Thoracic aorta (tissue), 2 donors: ENCODE data around the gene SLC28A1. TPM values are rescaled to one million over a fixed set of nuclear protein-coding genes. Genes with fewer than 3 reads are reported as not detected.
A peak's percentile ranks its signal among the peaks of the same experiment; 100 is the strongest.

ENCODE experiments used
- ATAC-seq: fragments of 150-250 bp; one replicate; pipeline ENCODE4 v1.8.0; 2017; ENCODE audit warnings: low read depth; ENCODE audit not compliant: insufficient number of reproducible peaks, low FRiP score
- DNase-seq: peaks from one replicate; pipeline ENCODE4 v3.0.0-alpha.2; 2020; ENCODE audit warnings: low spot score
- H3K27ac ChIP-seq, 2 donors: fragments of 200-600 bp; sonication (generic); 1 replicate in 1 of 2; 2 replicates in 1 of 2; pipeline ENCODE4 v1.5.1; 2016; ENCODE audit warnings: mild to moderate bottlenecking in 2 of 2, moderate library complexity in 2 of 2
- H3K27me3 ChIP-seq: fragments of 200-600 bp; sonication (generic); replicated peaks from 2 replicates; pipeline ENCODE4 v1.6.0; 2016; ENCODE audit warnings: mild to moderate bottlenecking; ENCODE audit not compliant: insufficient read depth
- H3K36me3 ChIP-seq: fragments of 200-600 bp; sonication (generic); one replicate; pipeline ENCODE4 v1.5.1; 2016
- H3K4me1 ChIP-seq, 2 donors: fragments of 200-600 bp; sonication (generic); 1 replicate in 1 of 2; 2 replicates in 1 of 2; pipeline versions ENCODE4 v1.5.1 to v1.6.0; 2016; ENCODE audit warnings: low read depth in 2 of 2, mild to moderate bottlenecking in 1 of 2; ENCODE audit not compliant: control insufficient read depth in 1 of 2
- H3K4me3 ChIP-seq: fragments of 200-600 bp; sonication (generic); 2 replicates; pipeline ENCODE4 v1.5.1; 2016; ENCODE audit warnings: mild to moderate bottlenecking
- H3K9me3 ChIP-seq: fragments of 200-600 bp; sonication (generic); 2 replicates; pipeline ENCODE4 v1.5.1; 2016
- total RNA-seq, 2 donors: library from RNA; depleted of rRNA; stranded (reverse); fragments of >200 nt; gene quantifications; one replicate each; pipeline versions ENCODE4 v1.1.0 to v1.2.3, GENCODE V29; 2016
- TF ChIP-seq, protein P1 (sequence below): fragments of 200-600 bp; sonication (generic); IDR thresholded peaks from one replicate; pipeline ENCODE4 v1.5.1; 2019; ENCODE audit warnings: antibody characterized with exemption

Gene SLC28A1
- total RNA-seq, 2 donors from 2014 or later: 0.41 to 1.6 TPM

DNA sequence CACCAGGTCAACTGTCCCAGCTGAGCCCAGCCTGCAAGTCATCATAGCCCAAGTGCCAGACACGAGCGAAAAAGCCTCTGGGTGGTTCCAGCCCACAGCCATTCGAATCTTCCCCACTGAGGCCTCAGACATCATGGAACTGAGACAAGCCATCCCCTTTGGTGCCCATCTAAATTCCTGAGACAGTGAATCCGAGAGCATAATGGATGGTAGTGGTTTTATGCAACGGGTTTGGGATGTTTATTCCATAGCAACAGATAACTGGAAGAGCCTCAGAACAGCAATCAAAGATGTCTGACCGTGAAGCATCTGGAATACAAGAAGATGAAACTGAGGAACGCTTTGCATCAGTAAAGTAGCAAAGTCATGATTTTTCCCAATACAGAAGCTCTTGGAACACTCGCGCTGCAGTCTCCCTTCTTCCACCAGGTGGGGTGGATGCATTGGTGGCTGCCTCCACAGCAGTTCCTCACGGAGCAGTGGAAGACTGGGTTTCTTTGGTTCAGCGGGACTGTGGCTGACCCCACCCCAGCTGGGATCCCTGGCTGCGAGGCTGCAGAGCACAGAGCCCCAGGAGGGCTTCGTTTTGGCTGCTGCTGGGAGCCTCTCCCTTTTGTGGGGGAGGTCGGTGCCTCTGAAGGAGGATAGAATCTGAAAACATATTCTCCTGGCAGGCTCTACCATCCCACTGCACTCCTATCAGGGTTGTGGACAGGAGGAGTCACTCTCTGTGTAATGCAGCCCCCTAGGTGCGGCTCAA is 70.8 kb downstream of the SLC28A1 start:
- TF ChIP-seq, protein P1, sequence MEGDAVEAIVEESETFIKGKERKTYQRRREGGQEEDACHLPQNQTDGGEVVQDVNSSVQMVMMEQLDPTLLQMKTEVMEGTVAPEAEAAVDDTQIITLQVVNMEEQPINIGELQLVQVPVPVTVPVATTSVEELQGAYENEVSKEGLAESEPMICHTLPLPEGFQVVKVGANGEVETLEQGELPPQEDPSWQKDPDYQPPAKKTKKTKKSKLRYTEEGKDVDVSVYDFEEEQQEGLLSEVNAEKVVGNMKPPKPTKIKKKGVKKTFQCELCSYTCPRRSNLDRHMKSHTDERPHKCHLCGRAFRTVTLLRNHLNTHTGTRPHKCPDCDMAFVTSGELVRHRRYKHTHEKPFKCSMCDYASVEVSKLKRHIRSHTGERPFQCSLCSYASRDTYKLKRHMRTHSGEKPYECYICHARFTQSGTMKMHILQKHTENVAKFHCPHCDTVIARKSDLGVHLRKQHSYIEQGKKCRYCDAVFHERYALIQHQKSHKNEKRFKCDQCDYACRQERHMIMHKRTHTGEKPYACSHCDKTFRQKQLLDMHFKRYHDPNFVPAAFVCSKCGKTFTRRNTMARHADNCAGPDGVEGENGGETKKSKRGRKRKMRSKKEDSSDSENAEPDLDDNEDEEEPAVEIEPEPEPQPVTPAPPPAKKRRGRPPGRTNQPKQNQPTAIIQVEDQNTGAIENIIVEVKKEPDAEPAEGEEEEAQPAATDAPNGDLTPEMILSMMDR: peak; percentile 84
- Histone ChIP-seq H3K36me3 (no peaks in the 10 kb centered on the region), H3K4me1 (peaks cover 4 to 14% of the 10 kb centered on the region in 2 donors), H3K9me3 (no peaks in the 10 kb centered on the region), H3K27ac (no peak overlapping the region), H3K4me3 (peak overlapping the region; percentile 62), H3K27me3 (no peaks in the 10 kb centered on the region)
- ATAC-seq: peak; percentile 66
- DNase-seq: peak; percentile 25

DNA sequence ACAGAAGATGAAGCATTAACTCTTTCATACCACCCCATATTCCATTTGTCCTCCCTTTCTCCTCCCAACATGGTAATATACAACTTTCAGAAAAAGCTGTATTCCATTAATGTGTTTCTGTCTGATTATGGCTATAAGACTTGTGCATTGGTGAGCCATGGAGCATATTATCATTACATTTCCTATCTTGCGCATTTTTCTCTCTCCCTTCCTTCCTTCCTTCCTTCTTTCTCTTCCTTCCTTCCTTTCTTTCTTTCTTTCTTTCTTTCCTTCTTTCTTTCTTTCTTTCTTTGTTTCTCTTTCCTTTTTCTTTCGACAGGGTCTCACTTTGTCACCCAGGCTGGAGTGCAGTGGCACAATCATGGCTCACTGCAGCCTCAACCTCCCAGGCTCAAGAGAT is 71.7 kb downstream of the SLC28A1 start:
- Histone ChIP-seq H3K4me1 (peaks cover 0 to 5% of the 10 kb centered on the region in 2 donors), H3K27ac (no peak overlapping the region), H3K27me3 (no peaks in the 10 kb centered on the region), H3K36me3 (no peaks in the 10 kb centered on the region), H3K9me3 (no peaks in the 10 kb centered on the region), H3K4me3 (no peak overlapping the region)
- ATAC-seq (no peak), DNase-seq (no peak)
- TF ChIP-seq, protein P1: no peak

DNA sequence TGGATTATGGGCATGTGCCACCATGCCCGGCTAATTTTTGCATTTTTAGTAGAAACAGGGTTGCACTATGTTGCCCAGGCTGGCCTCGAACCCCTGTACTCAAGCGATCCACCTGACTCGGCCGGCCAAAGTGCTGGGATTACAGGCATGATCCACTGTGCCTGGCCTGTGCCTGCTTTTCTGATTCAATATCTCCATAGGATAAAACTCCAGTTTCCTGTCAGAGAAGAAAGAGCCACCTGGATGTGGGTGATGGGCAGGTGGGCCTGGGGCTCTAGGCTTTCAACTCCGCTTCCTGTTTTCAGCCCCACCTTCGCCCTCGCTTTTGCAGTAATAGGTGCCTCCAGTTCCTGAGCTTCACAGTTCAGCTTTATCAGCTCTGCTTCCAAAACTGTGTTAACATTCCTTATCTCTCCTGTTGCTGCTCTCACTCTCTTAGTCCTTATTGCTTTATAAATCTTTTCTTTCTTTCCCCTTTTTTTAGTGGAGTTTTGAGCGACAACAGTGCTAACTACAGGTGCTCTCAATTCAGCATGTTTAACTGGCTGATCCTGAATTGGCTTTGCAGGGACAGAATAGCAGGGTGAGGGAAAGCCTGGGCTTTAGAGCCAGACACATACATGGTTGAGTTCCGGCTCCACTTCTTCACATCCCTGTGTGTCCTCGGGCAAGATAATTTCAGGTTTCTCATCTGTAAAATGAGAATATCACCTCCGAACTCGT is 76.1 kb downstream of the SLC28A1 start:
- TF ChIP-seq, protein P1: no peak
- DNase-seq (no peak), ATAC-seq (no peak)
- H3K4me3 ChIP-seq: no peak overlapping the region
- H3K9me3 ChIP-seq: no peaks in the 10 kb centered on the region
- H3K27me3 ChIP-seq: no peaks in the 10 kb centered on the region
- H3K4me1 ChIP-seq: peaks cover 0 to 3% of the 10 kb centered on the region in 2 donors
- H3K27ac ChIP-seq: no peak overlapping the region
- H3K36me3 ChIP-seq: no peaks in the 10 kb centered on the region

DNA sequence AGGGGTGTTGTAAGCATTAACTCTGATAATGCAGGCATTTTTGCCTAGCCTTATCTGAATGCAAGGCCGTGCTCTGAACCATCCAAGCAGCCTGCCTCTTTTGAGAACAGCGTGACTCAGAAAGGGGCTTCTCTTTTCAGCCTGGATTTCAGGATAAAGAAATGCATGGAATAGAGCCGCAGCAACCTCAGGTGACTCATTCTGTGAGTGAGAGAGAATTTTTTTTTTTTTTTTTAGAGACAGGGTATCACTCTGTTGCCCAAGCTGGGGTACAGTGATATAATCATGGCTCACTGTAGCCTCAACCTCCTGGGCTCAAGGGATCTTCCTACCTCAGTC is 76.6 kb downstream of the SLC28A1 start:
- Histone ChIP-seq H3K4me3 (no peak overlapping the region), H3K4me1 (no peaks in the 10 kb centered on the region), H3K27ac (no peak overlapping the region), H3K27me3 (no peaks in the 10 kb centered on the region), H3K36me3 (no peaks in the 10 kb centered on the region), H3K9me3 (no peaks in the 10 kb centered on the region)
- TF ChIP-seq, protein P1: no peak
- no peak for DNase-seq
- ATAC-seq: no peak

DNA sequence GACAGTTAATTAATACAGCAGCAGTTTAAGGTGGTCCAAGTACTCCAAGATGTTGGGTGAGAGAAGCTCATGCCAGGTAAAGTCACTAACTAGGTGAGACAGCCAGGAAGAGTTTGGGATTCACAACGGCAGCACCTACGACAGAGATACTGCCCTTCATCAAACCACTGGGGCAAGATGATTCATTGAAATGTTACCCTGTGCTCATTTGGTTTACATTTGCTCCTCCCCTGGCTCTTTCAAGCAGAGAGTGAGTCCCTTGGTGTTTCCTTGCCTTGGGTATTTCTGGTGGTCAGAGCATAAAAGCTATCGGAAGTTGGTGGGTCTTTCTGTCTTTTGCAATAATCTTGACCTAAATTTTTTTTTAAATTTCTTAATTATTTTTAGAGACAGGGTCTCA is 77.2 kb downstream of the SLC28A1 start:
- Histone ChIP-seq H3K27ac (no peak overlapping the region), H3K9me3 (no peaks in the 10 kb centered on the region), H3K4me1 (no peaks in the 10 kb centered on the region), H3K36me3 (no peaks in the 10 kb centered on the region), H3K4me3 (no peak overlapping the region), H3K27me3 (no peaks in the 10 kb centered on the region)
- TF ChIP-seq, protein P1: no peak
- ATAC-seq (no peak), DNase-seq (no peak)
